M059J (cell line): Measurements from ENCODE around the gene NUAK1. TPM values are rescaled to one million over a fixed set of nuclear protein-coding genes. Genes with fewer than 3 reads are reported as not detected.

ENCODE experiments used
- DNase-seq: peaks from one replicate; pipeline ENCODE4 v3.0.0-alpha.2; 2012; ENCODE audit warnings: low read depth
- total RNA-seq: library from RNA; depleted of rRNA; stranded (reverse); fragments of >200 nt; shearing (Covaris generic); gene quantifications from 2 replicates; pipeline ENCODE4 v1.2.3, GENCODE V29; 2014

The NUAK1 gene
- total RNA-seq, 1 experiment from 2014 or later, result 13.0 TPM

GRCh38 chr12:106110626-106111300 lies 28.0 kb downstream of the NUAK1 start:
- DNase-seq, result no peak

GRCh38 chr12:106109168-106109910 lies 29.4 kb downstream of the NUAK1 start:
- no peak for DNase-seq

- peak; percentile 36 for DNase-seq
Measured at GRCh38 chr12:106108185-106108835, 30.4 kb downstream of the NUAK1 start.

DNA sequence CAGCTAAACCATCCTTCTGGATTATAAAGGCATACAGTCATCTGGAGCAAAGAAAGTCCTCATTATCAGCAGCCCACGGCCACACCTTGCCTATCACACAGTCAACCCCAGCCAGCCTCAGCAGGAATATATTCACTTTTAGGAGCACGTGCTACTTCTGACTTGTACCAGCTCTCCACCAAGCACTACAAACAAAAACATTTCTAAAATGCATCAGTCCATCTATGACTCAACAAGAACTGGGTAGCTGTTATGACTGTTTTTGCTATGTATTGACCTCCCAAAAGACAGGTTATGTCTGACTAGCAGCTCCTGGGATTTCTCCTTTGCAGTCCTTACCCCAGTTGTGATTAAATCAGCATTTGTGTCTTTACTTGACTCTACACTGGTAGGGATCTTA lies 31.2 kb downstream of the NUAK1 start:
- DNase-seq, result peak; percentile 81

- DNase-seq, result peak; percentile 88
Measured at GRCh38 chr12:106106892-106107291, 31.9 kb downstream of the NUAK1 start.

- DNase-seq, result peak; percentile 68
Measured at GRCh38 chr12:106106061-106106566, 32.6 kb downstream of the NUAK1 start.

GRCh38 chr12:106101803-106102202 lies 37.0 kb downstream of the NUAK1 start:
- no peak for DNase-seq

DNA sequence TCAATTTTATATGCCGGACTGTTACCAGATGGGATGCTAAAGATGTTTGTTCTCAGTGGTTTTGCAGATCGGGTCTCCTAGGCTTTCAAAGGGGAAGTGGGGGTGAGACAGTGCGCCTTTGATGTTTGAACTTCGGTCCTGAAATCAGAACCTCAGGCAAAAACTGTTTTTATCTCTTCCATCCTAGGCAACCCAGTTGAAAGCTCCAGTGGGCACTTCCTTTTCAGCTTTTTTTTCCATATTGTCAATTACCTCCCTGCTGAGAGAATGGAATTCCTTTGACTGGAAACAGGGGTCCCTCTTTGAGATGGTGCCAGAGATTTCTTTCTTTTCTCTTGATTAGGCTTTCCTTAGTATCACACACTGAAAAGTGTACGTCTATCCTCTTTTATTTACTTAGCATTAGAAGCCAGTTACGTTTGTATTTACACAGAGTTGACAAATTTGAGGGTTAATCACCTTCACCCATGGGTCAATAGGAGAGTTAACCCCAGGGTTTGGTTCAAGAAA lies 40.0 kb downstream of the NUAK1 start:
- DNase-seq, result no peak

DNA sequence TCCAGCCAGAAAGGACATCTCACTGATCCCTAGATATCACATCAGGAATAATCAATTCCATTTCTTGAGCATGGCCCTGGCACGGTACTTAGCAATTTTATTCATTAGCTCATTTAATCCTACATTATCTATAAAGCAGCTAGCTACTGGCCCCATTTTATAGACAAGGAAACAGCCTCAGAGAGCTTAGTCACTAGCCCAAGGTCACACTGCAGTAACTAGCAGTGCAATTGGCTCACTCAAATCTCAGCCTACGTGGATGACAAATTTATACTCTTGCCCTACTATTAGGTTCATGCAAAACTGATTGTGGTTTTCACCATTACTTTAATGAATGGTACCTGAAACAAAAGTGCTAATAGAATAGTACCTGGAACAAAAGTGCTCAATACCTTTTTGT lies 41.7 kb downstream of the NUAK1 start:
- DNase-seq, result no peak

- DNase-seq, result no peak
Measured at GRCh38 chr12:106096376-106096775, 42.4 kb downstream of the NUAK1 start.

DNA sequence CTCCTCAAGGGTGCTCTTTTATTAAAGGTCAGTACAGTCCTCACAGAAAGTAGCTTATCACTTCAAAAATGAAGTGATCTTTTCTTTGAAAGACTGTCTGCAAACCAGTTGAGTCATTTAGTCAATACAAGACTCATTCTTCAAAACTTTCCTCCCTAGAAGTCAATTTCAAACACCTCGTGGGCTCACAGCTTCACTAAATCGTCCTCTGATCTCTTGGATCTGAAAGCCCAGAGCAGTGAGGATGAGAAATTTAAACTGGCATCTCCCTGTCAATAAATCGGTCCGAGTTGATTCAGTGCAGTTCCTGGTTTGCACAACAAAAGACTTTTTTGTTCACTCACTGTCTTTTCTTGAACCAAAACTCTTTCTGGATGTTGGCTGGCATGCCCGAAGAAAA lies 44.5 kb downstream of the NUAK1 start:
- no peak for DNase-seq

GRCh38 chr12:106093246-106093645 lies 45.5 kb downstream of the NUAK1 start:
- DNase-seq, result no peak

DNA sequence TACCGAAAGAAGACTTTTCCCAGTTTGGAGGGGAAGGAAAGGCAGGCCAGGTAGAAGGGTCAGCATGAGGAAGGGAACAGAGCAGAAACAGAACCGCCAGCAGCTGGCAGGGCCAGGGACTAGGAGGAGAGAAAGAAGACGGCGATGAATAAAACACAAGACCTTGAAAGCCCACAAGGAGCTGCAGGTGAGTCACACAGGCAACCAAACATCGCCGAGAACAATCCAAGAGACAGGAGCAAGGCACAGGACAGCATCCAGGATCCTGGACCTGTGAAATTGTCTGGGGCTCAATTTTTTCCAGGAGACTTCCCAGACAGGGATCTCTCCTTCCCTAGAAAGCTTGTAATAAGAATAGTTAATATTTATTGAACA lies 47.3 kb downstream of the NUAK1 start:
- DNase-seq, result peak; percentile 80

DNA sequence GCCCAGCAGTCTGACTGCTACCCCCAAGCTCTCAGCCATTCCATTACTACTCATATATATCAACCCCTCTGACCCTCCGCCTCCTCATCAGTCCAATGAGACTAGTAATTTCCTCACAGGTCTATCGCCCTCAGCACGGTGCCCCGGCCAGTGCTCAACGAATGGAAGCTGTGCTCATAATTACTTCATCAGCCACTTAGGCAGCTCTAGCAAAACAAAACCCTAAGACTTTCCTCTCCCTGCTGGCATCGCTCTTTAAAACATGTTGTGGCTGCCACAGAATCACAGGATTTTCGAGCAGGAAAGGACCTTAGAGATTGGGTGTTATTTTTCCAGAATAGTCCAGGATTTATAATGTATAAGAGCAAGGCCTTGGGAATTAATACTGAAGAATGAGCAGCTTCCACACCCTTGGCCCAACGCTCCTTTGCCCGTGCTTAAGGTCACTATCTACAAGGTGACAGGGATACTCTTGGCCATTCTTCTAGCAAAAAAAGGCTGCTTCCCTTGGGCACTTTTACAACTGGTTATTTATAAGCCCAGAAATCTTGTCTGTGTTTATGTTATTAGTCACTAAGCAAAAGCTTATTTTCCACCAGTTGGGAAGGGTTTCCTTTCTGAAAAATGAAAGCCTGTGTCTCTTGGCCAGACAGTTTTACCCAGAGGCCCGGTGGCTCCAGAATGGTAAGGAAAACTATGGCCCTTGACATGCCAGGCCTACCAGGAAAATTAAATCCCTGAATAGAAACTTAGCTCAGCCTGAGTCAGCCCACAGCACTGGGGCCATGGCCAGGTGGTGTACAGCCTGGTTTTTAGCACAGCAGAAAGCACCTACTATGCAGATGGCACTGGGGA lies 47.9 kb downstream of the NUAK1 start:
- DNase-seq, result peak; percentile 94

GRCh38 chr12:106089935-106090334 lies 48.8 kb downstream of the NUAK1 start:
- DNase-seq, result no peak

DNA sequence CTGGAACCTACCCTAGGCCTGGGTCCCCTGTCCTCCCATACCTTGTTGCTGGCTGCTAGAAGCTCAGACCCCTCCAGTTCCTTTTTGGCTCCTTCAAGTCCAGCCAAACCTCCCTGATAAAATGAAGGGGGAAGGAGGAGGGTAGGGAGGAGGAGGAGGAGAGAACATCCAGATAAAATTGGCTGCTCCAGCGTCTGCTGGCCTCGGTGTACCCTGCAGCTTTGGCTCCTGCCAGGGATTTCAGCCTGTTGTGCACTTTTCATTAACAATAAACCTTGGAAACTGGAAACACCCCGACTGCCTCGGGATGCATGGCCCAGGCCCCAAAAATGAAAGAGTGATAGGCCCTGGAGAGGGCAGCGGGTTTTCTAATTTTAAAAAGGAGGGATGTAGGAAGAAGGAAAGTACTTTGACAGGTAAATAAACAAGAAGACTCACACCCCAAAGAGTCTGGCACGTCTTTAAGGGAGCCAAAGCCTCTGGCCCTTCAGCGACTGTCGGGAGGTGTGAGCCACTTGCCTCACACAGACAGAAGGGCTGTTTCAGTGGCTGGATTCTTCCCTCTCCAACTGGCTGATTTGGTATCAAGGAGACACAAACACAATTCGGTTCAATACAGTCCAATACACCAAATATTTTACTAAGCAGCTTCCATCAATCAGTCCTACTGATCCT lies 49.8 kb downstream of the NUAK1 start:
- no peak for DNase-seq

DNA sequence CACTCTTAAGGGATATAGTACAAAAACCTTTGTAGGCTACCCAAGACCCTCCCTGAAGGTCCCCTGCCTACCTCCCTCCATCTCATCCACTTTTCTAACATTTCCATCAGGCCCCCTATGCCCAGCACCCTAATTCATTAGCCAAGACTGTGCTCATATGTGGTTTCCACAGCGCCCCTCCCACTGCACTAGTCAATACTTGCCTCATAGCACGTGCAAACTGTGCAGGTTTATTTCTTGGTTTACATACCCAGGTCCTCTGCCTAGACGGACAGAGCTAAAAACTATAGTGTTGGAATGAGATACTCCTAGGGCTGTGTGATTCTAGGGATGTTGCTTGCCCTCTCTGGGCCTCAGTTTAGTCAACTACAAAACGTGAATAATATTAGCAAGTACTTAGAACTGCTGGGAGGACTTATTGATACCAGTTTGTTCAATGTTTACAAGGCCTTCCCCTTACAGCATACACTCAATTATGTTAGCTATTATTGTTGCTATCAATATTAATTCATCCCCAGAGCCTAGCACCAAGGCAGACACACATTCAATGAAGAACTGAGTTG lies 50.4 kb downstream of the NUAK1 start:
- DNase-seq, result no peak

DNA sequence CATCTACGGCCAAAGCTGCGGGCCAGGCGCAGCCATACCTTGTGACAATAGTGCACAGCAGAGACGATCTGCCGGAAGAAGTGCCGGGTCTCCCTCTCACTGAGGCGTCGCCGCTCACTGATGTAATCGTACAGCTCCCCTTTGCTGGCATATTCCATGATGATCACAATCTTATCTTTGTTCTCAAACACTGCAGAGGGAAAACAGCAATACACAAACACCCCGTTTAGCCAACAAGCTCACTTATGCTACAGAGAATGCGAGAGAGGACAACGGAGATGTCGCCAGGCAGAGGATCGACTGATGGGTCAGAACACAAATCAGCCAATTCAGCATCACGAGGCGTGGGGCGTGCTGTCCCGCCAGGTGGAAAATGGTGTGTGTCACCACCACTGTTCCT lies 52.1 kb downstream of the NUAK1 start:
- DNase-seq, result no peak

DNA sequence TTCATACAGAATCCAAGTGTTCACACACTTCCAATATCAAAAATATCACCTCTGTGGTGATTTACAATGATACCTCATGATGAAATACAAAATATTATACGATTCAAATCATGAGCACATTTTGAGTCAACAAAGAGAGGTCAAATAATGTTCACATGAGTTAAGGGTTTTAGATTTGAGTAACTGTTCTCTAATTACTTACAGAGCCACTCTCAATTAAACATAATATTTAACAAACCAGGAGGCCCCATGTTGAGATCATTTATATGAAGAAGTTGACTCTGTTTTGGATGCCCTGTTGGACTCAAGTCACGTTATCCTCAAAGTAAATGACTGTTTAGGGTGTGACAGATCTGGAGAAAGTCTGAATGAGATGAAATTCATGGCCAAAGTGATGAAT lies 53.5 kb downstream of the NUAK1 start:
- DNase-seq, result no peak

DNA sequence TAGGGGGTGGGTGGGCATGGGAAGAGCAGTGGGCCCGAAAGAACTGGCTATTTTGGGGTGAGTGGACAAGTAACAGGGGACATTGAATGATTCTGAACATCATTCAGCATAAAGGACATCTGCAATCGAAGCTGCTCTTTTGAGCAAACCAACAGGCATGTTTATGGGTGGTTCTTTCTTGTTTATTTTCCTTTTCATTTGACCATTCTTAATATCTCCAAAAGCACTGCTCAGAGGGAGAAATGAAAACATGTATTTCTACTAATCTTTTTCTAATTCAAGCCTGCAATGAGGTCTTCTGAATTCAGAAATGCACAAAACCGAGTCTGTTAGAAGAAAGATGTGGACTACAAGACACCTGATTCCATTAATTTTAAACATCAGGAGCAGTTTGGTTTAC lies 54.0 kb downstream of the NUAK1 start:
- no peak for DNase-seq
